ENCODE data around the gene MYO16. TPM values are rescaled to one million over a fixed set of nuclear protein-coding genes. Genes with fewer than 3 reads are reported as not detected.

MYO16 gene
- total RNA-seq, 2 donors from 2014 or later: 0.42 TPM; not detected in 1

DNA sequence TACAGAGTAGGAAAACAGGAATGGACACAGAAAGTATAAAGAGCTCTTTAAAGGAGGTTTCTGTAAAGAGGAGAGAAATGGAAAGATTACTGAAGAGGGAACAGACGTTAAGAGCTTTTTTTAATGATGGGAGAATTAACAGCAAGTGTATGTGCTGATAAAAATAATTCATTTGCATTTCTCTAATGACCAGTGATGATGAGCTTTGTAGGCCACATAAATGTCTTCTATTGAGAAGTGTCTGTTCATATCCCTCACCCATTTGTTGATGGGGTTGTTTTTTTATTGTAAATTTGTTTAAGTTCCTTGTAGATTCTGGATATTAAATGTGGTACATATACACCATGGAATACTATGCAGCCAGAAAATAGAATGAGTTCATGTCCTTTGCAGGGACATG, 40.0 kb downstream of the MYO16 start:
- no peaks in the 10 kb centered on the region for H3K27me3 ChIP-seq (replicated peaks; ENCODE audit: insufficient read depth)
- H3K36me3 ChIP-seq: no peaks in the 10 kb centered on the region
- ATAC-seq (ENCODE audit: insufficient number of reproducible peaks, low FRiP score, low read depth): no peak
- no peak for DNase-seq (ENCODE audit: low spot score)
- H3K27ac ChIP-seq: no peak overlapping the region
- TF ChIP-seq, protein P1, sequence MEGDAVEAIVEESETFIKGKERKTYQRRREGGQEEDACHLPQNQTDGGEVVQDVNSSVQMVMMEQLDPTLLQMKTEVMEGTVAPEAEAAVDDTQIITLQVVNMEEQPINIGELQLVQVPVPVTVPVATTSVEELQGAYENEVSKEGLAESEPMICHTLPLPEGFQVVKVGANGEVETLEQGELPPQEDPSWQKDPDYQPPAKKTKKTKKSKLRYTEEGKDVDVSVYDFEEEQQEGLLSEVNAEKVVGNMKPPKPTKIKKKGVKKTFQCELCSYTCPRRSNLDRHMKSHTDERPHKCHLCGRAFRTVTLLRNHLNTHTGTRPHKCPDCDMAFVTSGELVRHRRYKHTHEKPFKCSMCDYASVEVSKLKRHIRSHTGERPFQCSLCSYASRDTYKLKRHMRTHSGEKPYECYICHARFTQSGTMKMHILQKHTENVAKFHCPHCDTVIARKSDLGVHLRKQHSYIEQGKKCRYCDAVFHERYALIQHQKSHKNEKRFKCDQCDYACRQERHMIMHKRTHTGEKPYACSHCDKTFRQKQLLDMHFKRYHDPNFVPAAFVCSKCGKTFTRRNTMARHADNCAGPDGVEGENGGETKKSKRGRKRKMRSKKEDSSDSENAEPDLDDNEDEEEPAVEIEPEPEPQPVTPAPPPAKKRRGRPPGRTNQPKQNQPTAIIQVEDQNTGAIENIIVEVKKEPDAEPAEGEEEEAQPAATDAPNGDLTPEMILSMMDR (IDR thresholded peaks at IDR 0.05): no peak
- H3K4me3 ChIP-seq: no peak overlapping the region
- H3K9me3 ChIP-seq: no peaks in the 10 kb centered on the region
- no peaks in the 10 kb centered on the region for H3K4me1 ChIP-seq (ENCODE audit: control insufficient read depth in 1 of 2, low read depth in 2 of 2)

DNA sequence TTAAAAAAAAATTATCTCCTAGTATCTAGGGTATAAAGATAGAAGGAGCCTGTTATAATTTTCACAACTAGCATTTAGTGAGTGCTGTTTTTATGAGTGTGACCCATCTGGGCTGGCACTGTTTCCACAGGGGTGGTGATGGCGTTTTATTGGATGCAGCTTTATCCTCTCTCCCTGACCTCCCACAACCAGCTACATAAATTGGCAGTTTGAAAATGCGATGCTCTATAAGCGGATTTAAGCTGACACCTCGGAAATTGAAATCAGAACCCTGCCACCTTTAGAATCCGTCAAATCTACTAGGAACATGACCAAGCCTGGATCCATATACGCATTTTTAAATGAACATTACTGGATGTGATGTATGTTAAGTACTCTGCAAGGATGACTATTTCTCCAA, 44.9 kb downstream of the MYO16 start:
- Histone ChIP-seq H3K4me1 (ENCODE audit: control insufficient read depth in 1 of 2, low read depth in 2 of 2) (no peaks in the 10 kb centered on the region), H3K9me3 (no peaks in the 10 kb centered on the region), H3K27me3 (replicated peaks; ENCODE audit: insufficient read depth) (no peaks in the 10 kb centered on the region), H3K4me3 (no peak overlapping the region), H3K36me3 (no peaks in the 10 kb centered on the region), H3K27ac (no peak overlapping the region)
- TF ChIP-seq, protein P1 (IDR thresholded peaks at IDR 0.05): no peak
- no peak for ATAC-seq (ENCODE audit: insufficient number of reproducible peaks, low FRiP score, low read depth)
- DNase-seq (ENCODE audit: low spot score): no peak

DNA sequence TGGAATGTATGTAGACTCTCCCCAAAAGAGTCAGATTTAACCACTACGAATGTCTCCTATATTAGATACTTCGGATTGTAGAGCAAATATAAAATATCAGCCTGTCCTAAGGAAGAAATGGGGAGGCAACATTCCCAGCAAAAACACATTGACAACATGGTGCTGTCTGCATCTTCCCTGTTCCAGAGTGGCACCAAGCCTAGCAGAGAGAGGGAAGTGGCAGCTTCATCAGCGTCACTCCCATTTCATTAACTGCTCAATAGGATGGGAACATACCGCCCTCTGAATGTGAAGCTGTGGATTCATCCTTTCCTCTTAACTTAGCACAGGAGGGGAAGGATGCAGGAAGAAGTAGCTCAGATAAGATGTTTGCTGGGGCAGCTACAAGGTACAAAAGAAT, 45.4 kb downstream of the MYO16 start:
- H3K4me1 ChIP-seq (ENCODE audit: control insufficient read depth in 1 of 2, low read depth in 2 of 2): no peaks in the 10 kb centered on the region
- no peak for ATAC-seq (ENCODE audit: insufficient number of reproducible peaks, low FRiP score, low read depth)
- no peak for DNase-seq (ENCODE audit: low spot score)
- H3K27ac ChIP-seq: no peak overlapping the region
- no peak overlapping the region for H3K4me3 ChIP-seq
- H3K36me3 ChIP-seq: no peaks in the 10 kb centered on the region
- H3K27me3 ChIP-seq (replicated peaks; ENCODE audit: insufficient read depth): no peaks in the 10 kb centered on the region
- no peaks in the 10 kb centered on the region for H3K9me3 ChIP-seq
- TF ChIP-seq, protein P1 (IDR thresholded peaks at IDR 0.05): no peak

- no peak for ATAC-seq (ENCODE audit: insufficient number of reproducible peaks, low FRiP score, low read depth)
These were observed 47.2 kb downstream of the MYO16 start for GRCh38 chr13:108676620-108677019.

GRCh38 chr13:108677806-108678205, 48.4 kb downstream of the MYO16 start:
- Histone ChIP-seq H3K4me1 (ENCODE audit: control insufficient read depth in 1 of 2, low read depth in 2 of 2) (no peaks in the 10 kb centered on the region), H3K36me3 (no peaks in the 10 kb centered on the region), H3K4me3 (no peak overlapping the region), H3K9me3 (no peaks in the 10 kb centered on the region), H3K27me3 (replicated peaks; ENCODE audit: insufficient read depth) (no peaks in the 10 kb centered on the region), H3K27ac (no peak overlapping the region)
- TF ChIP-seq, protein P1 (IDR thresholded peaks at IDR 0.05): no peak
- ATAC-seq (ENCODE audit: insufficient number of reproducible peaks, low FRiP score, low read depth): no peak
- no peak for DNase-seq (ENCODE audit: low spot score)

More at GRCh38 chr13:108676620-108677019, 47.2 kb downstream of the MYO16 start:
- no peak overlapping the region for H3K27ac ChIP-seq
- TF ChIP-seq, protein P1 (IDR thresholded peaks at IDR 0.05): no peak
- H3K4me1 ChIP-seq (ENCODE audit: control insufficient read depth in 1 of 2, low read depth in 2 of 2): no peaks in the 10 kb centered on the region
- H3K4me3 ChIP-seq: no peak overlapping the region
- H3K9me3 ChIP-seq: no peaks in the 10 kb centered on the region
- H3K36me3 ChIP-seq: no peaks in the 10 kb centered on the region
- no peak for DNase-seq (ENCODE audit: low spot score)
- no peaks in the 10 kb centered on the region for H3K27me3 ChIP-seq (replicated peaks; ENCODE audit: insufficient read depth)

Data from thoracic aorta (tissue), 2 donors.